Measurements from ENCODE around the gene HSP90AB1. TPM values are rescaled to one million over a fixed set of nuclear protein-coding genes. Genes with fewer than 3 reads are reported as not detected.

The HSP90AB1 gene
- total and polyA plus RNA-seq, 2 of the 8 experiments (the other 6 are each of a cell fraction or from before 2014, with no cell fraction given) = 1,564 to 2,297 TPM

GRCh38 chr6:44265722-44266233 lies 18.9 kb downstream of the HSP90AB1 start:
- Histone ChIP-seq H3K4me2 (ENCODE audit: insufficient read depth in 1 of 2, low read depth in 2 of 2, low read length in 2 of 2) (peak overlapping the region in 1 of 2 experiments; percentile 50; a peak in 1 of 4 replicates), H3K79me2 (ENCODE audit: control insufficient read depth in 1 of 2, insufficient read depth in 2 of 2, low read length in 2 of 2) (peaks cover 0 to 10% of the 10 kb centered on the region in 2 experiments; a peak in 1 of 4 replicates), H3K9ac (replicated peaks in 1 of 4; ENCODE audit: extremely low read depth in 1 of 4, low read depth in 3 of 4, low read length in 3 of 4) (no peak overlapping the region), H3K14ac (ENCODE audit: insufficient read length) (no peak overlapping the region), H3K36me3 (ENCODE audit: control insufficient read depth in 2 of 4, insufficient read depth in 4 of 4, low read length in 3 of 4) (peaks cover 0 to 2% (median under 1%) of the 10 kb centered on the region in 4 experiments; a peak in 2 of 8 replicates), H2BK15ac (ENCODE audit: low read length) (0 out of 2 replicates have a peak overlapping the region, but pooled peaks have one; percentile 29), H3K4me1 (replicated peaks in 1 of 4; ENCODE audit: control insufficient read depth in 3 of 4, insufficient read depth in 4 of 4, low read length in 3 of 4) (peaks cover 12 to 43% (median 21%) of the 10 kb centered on the region in 4 experiments), H2BK120ac (replicated peaks; ENCODE audit: low read depth, low read length) (no peak overlapping the region), H4K20me1 (replicated peaks in 1 of 2; ENCODE audit: control insufficient read depth in 1 of 2, insufficient read depth in 2 of 2, low read length in 2 of 2) (peaks cover 1 to 5% of the 10 kb centered on the region in 2 experiments), H3K56ac (replicated peaks; ENCODE audit: insufficient read length, low read depth, low read length) (no peak overlapping the region), H3K23me2 (ENCODE audit: low read depth, low read length) (peaks cover 11% of the 10 kb centered on the region), H2BK12ac (ENCODE audit: low read depth, low read length) (peak overlapping the region; percentile 77; the same call in 1 of the 2 replicates), H3K4me3 (ENCODE audit: extremely low read depth in 1 of 4, insufficient read depth in 2 of 4, low read depth in 3 of 4, low read length in 4 of 4) (peak overlapping the region in 2 of 4 experiments; percentile 57 to 80; a peak in 3 of 8 replicates), H3K27me3 (replicated peaks in 1 of 4; ENCODE audit: control insufficient read depth in 3 of 4, extremely low read depth in 1 of 4, insufficient read depth in 3 of 4, low read length in 3 of 4) (peaks cover 0 to 3% (median 0%) of the 10 kb centered on the region in 4 experiments; a peak in 2 of 7 replicates), H4K91ac (replicated peaks; ENCODE audit: insufficient read length, low read length) (peak overlapping the region; percentile 58), H4K8ac (ENCODE audit: extremely low read depth, insufficient read depth, low read length) (no peak overlapping the region; the same call in 1 of the 2 replicates), H3K4ac (replicated peaks; ENCODE audit: insufficient read length, low read depth, low read length) (no peak overlapping the region), H3K9me3 (ENCODE audit: insufficient read depth in 2 of 2, low read depth in 1 of 2, low read length in 1 of 2) (no peaks in the 10 kb centered on the region), H2AK5ac (ENCODE audit: low read depth, low read length) (peak overlapping the region; percentile 76; the same call in 1 of the 2 replicates), H3K79me1 (ENCODE audit: low read depth, low read length) (peaks cover 7% of the 10 kb centered on the region; the same call in 1 of the 2 replicates), H3K18ac (ENCODE audit: extremely low read depth, low read length) (no peak overlapping the region), H2BK20ac (ENCODE audit: low read length) (no peak overlapping the region), H4K5ac (ENCODE audit: insufficient read length, low read depth, low read length) (no peak overlapping the region), H2AFZ (ENCODE audit: low read length) (no peak overlapping the region), H2BK5ac (ENCODE audit: low read depth, low read length) (no peak overlapping the region), H3K27ac (ENCODE audit: low read depth, low read length) (no peak overlapping the region), H3K23ac (ENCODE audit: insufficient read length) (no peak overlapping the region)
- CTCF ChIA-PET (ENCODE audit: partially characterized antibody) = interaction anchor here (1.2 to 19.0 kb wide), 2 partner anchors 41 to 203 kb away, joined by 3 to 330 read pairs; partner anchors contain the start of gene AARS2
- FAIRE-seq = no peak
- WGBS, 2 experiments (ENCODE audit: extremely low coverage in 1 of 2, insufficient coverage in 1 of 2, insufficient read length in 1 of 2, insufficient replicate concordance in 2 of 2, low coverage in 1 of 2, low lambda C conversion rate in 2 of 2, missing lambda C conversion rate in 1 of 2) = 72% methylated on average over 17 of the region's 17 CpGs; no CpG with 5 or more reads in 1 of the 2 experiments
- POLR2A ChIA-PET (ENCODE audit: partially characterized antibody) = interaction anchor here (1.1 to 12.0 kb wide), 3 partner anchors 12 to 74 kb away, joined by 3 to 138 read pairs (median 74); partner anchors contain the start of genes HSP90AB1 and SLC35B2
- no peak for DNase-seq (ENCODE audit: low read depth in 1 of 2, low spot score in 2 of 2)
- TF ChIP-seq MAFK (IDR thresholded peaks at IDR 0.05; ENCODE audit: low read depth, low read length) (no peak), SIX5 (IDR thresholded peaks at IDR 0.05; ENCODE audit: low read depth, low read length) (no peak), KDM1A (IDR thresholded peaks at IDR 0.05; ENCODE audit: borderline replicate concordance, low read length) (no peak), GABPA (IDR thresholded peaks at IDR 0.05; ENCODE audit: borderline replicate concordance, insufficient read depth, low read length) (no peak), ASH2L (IDR thresholded peaks at IDR 0.05; ENCODE audit: low read length) (no peak)
